HL-60 (cell line): ENCODE measurements around the gene TAGLN.

ENCODE experiments used
- DNase-seq, 2 experiments: peaks; one replicate each; pipeline ENCODE4 v3.0.0-alpha.2; 2010 to 2020; ENCODE audit warnings: low read depth in 1 of 2, low spot score in 1 of 2
- H3K27ac ChIP-seq: fragments of 250-450 bp; sonication (Bioruptor Pico); replicated peaks from 2 replicates; pipeline ENCODE4 v1.5.1; 2020; ENCODE audit warnings: mild to moderate bottlenecking, moderate library complexity
- H3K27me3 ChIP-seq: fragments of 250-450 bp; sonication (Bioruptor Pico); 2 replicates; pipeline ENCODE4 v1.5.1; 2021; ENCODE audit warnings: mild to moderate bottlenecking, moderate library complexity; ENCODE audit not compliant: insufficient read depth, poor library complexity, severe bottlenecking
- H3K4me3 ChIP-seq: replicated peaks from 2 replicates; pipeline ENCODE4 v1.5.1; 2011; ENCODE audit warnings: mild to moderate bottlenecking, control low read depth, low read length; ENCODE audit not compliant: insufficient read depth
- CTCF ChIP-seq: IDR thresholded peaks from one replicate; pipeline ENCODE4 v1.5.1; 2011; ENCODE audit warnings: low read length, control low read depth, inconsistent platforms; ENCODE audit not compliant: insufficient read depth
- GABPA ChIP-seq: IDR thresholded peaks from 2 replicates; pipeline ENCODE4 v1.6.1; 2012; ENCODE audit warnings: low read depth
- POLR2AphosphoS5 ChIP-seq: IDR thresholded peaks from 2 replicates; pipeline ENCODE4 v1.6.1; 2012; ENCODE audit warnings: low read depth
- REST ChIP-seq: IDR thresholded peaks from 2 replicates; pipeline ENCODE4 v1.6.1; 2012; ENCODE audit warnings: low read depth; ENCODE audit not compliant: insufficient replicate concordance
- SPI1 ChIP-seq: IDR thresholded peaks from 2 replicates; pipeline ENCODE4 v1.6.1; 2012; ENCODE audit warnings: low read depth, mild to moderate bottlenecking, borderline replicate concordance

Gene TAGLN

GRCh38 chr11:117212697-117213355 is 13.7 kb downstream of the TAGLN start:
- DNase-seq: no peak

GRCh38 chr11:117214404-117215110 is 15.4 kb downstream of the TAGLN start:
- TF ChIP-seq CTCF: no peak
- no peak for TF ChIP-seq GABPA
- TF ChIP-seq SPI1: no peak
- TF ChIP-seq REST: no peak
- no peak for TF ChIP-seq POLR2AphosphoS5
- DNase-seq: no peak

More at GRCh38 chr11:117212697-117213355, 13.7 kb downstream of the TAGLN start:
- TF ChIP-seq REST (no peak), CTCF (no peak), GABPA (no peak), SPI1 (no peak), POLR2AphosphoS5 (no peak)
- Histone ChIP-seq H3K4me3 (no peak overlapping the region), H3K27ac (no peak overlapping the region), H3K27me3 (no peaks in the 10 kb centered on the region)

GRCh38 chr11:117217141-117218084 is 18.2 kb downstream of the TAGLN start:
- Histone ChIP-seq H3K4me3 (no peak overlapping the region), H3K27me3 (no peaks in the 10 kb centered on the region), H3K27ac (no peak overlapping the region)
- TF ChIP-seq REST: no peak
- no peak for TF ChIP-seq GABPA
- no peak for TF ChIP-seq POLR2AphosphoS5
- TF ChIP-seq SPI1: no peak
- TF ChIP-seq CTCF: no peak
- DNase-seq: no peak

More at GRCh38 chr11:117214404-117215110, 15.4 kb downstream of the TAGLN start:
- no peaks in the 10 kb centered on the region for H3K27me3 ChIP-seq
- no peak overlapping the region for H3K27ac ChIP-seq
- no peak overlapping the region for H3K4me3 ChIP-seq
